LNCAP (cell line): Measurements from ENCODE around the gene TLCD5.

ENCODE experiments used
- TF ChIP-seq, protein P1 (sequence below): fragments of 450-650 bp; IDR thresholded peaks from 2 replicates; pipeline ENCODE4 v1.5.1; 2017; ENCODE audit warnings: mild to moderate bottlenecking

Gene TLCD5

DNA sequence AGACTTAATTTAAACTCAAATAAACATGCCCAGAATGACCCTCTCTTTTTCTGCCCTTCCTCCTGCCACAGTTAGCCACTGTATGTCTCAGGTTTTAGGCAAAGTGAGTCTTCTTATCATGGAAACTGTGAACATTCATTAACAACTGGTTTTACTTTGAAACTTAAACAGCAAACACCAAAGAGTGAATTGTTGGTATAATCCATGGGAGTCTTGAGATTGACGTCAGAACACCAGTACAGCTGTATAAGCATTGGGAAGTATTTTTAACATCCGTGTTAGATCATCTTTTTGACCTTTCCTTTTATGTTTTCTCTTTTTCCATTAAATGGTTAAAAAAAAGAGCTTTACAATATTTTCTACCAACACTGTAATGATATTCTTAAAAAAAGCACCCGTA lies 50.0 kb downstream of the TLCD5 start:
- TF ChIP-seq, protein P1, sequence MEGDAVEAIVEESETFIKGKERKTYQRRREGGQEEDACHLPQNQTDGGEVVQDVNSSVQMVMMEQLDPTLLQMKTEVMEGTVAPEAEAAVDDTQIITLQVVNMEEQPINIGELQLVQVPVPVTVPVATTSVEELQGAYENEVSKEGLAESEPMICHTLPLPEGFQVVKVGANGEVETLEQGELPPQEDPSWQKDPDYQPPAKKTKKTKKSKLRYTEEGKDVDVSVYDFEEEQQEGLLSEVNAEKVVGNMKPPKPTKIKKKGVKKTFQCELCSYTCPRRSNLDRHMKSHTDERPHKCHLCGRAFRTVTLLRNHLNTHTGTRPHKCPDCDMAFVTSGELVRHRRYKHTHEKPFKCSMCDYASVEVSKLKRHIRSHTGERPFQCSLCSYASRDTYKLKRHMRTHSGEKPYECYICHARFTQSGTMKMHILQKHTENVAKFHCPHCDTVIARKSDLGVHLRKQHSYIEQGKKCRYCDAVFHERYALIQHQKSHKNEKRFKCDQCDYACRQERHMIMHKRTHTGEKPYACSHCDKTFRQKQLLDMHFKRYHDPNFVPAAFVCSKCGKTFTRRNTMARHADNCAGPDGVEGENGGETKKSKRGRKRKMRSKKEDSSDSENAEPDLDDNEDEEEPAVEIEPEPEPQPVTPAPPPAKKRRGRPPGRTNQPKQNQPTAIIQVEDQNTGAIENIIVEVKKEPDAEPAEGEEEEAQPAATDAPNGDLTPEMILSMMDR = no peak

DNA sequence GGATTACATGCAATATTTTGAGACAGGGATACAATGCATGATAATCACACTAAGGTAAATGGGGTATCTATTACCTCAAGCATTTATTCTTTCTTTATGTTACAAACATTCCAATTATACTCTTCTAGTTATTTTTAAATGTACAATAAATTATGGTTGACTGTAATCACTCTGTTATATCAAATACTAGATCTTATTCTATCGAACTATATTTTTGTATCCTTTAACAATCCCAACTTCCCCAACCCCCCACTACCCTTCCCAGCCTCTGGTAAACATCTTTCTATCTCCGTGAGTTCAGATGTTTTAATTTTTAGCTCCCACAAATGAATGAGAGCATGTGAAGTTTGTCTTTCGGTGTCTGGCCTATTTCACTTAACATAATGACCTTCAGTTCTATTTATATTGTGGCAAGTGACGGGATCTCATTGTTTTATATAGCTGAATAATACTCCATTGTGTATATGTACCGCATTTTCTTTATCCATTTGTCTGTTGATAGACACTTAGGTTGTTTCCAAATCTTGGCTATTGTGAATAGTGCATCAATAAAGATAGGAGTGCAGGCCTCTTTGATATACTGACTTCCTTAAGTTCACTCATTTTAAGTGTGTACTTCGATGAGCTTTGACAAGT lies 51.6 kb downstream of the TLCD5 start:
- TF ChIP-seq, protein P1 = no peak

DNA sequence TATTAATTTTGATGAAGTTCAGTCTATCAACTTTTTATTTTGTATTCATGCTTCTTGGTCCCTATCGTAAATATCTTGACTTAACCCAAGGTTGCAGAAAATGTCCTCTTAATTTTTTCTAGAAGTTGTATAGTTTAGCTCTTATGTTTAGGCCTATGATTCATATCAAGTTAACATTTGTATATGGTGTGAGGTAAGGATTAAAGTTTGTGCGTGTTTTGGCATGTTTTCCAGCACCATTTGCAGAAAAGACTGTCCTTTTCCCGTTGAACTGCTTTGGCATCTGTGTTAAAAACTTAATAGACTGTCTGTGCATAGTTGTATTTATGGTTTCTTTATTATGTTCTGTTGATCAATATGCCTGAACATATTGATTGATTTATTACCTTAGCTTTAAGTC lies 53.4 kb downstream of the TLCD5 start:
- TF ChIP-seq, protein P1 = no peak

DNA sequence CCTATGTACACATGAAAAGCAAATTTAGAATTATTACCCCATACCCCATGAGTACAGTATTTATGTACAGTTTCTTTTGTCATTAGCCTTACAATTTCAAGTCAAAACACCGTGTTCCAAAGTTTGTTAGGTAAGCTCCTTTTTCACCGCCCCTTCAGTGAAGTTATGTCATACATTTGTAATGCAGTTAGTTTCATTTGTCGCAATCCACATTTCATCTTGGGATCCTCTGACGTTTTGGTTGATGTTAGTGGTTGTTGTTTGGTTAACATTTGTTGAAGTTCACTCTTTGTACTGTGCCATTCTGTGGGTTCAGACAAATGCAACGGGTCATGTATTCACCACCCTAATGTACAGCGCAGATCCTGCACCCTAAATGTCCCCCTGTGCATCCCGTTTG lies 56.3 kb downstream of the TLCD5 start:
- TF ChIP-seq, protein P1 = no peak
